ENCODE data around the gene ARMC9. TPM values are rescaled to one million over a fixed set of nuclear protein-coding genes. Genes with fewer than 3 reads are reported as not detected.

The ARMC9 gene
- total RNA-seq, 4 donors from 2014 or later = 16.8 to 47.6 (median 39.3) TPM

DNA sequence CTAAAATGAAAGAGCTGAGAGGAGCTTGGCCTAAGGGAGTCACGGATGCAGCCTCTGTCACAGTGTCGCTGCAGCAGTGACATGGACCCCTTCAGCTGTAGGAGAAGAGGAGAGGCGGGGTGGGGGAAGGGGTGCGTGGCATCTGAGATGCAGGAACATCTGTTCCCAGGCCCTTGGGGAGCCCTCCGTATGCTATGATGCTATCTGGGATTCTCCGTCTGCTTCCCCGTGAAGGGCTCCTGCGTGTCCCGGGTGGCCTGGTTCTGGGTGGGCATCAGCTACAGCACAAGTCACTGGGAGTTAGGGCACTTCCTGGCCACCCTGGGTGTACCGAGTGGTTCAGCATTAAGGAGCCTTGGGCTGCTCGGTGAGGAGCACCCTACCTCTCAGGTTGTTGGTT is 161.5 kb downstream of the ARMC9 start:
- H3K4me3 ChIP-seq = no peak overlapping the region
- DNase-seq = no peak
- TF ChIP-seq, protein P1, sequence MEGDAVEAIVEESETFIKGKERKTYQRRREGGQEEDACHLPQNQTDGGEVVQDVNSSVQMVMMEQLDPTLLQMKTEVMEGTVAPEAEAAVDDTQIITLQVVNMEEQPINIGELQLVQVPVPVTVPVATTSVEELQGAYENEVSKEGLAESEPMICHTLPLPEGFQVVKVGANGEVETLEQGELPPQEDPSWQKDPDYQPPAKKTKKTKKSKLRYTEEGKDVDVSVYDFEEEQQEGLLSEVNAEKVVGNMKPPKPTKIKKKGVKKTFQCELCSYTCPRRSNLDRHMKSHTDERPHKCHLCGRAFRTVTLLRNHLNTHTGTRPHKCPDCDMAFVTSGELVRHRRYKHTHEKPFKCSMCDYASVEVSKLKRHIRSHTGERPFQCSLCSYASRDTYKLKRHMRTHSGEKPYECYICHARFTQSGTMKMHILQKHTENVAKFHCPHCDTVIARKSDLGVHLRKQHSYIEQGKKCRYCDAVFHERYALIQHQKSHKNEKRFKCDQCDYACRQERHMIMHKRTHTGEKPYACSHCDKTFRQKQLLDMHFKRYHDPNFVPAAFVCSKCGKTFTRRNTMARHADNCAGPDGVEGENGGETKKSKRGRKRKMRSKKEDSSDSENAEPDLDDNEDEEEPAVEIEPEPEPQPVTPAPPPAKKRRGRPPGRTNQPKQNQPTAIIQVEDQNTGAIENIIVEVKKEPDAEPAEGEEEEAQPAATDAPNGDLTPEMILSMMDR (IDR thresholded peaks at IDR 0.05) = no peak
- no peak for TF ChIP-seq POLR2A (IDR thresholded peaks at IDR 0.05)
- no peaks in the 10 kb centered on the region for H3K4me1 ChIP-seq
- H3K9me3 ChIP-seq = no peaks in the 10 kb centered on the region
- H3K27ac ChIP-seq = no peak overlapping the region
- intact Hi-C loops (cut with DNase I; ENCODE audit: low total_unique reads) = no loop called here
- no peaks in the 10 kb centered on the region for H3K27me3 ChIP-seq
- no peaks in the 10 kb centered on the region for H3K36me3 ChIP-seq

- Histone ChIP-seq H3K9me3 (no peaks in the 10 kb centered on the region), H3K4me3 (no peak overlapping the region), H3K4me1 (no peaks in the 10 kb centered on the region), H3K36me3 (no peaks in the 10 kb centered on the region), H3K27me3 (no peaks in the 10 kb centered on the region), H3K27ac (no peak overlapping the region)
- intact Hi-C loops (cut with DNase I; ENCODE audit: low total_unique reads) = no loop called here
- no peak for DNase-seq
- TF ChIP-seq, protein P1 (IDR thresholded peaks at IDR 0.05) = no peak
- TF ChIP-seq POLR2A (IDR thresholded peaks at IDR 0.05) = no peak
Measured at GRCh38 chr2:231360401-231360800, 162.0 kb downstream of the ARMC9 start.

DNA sequence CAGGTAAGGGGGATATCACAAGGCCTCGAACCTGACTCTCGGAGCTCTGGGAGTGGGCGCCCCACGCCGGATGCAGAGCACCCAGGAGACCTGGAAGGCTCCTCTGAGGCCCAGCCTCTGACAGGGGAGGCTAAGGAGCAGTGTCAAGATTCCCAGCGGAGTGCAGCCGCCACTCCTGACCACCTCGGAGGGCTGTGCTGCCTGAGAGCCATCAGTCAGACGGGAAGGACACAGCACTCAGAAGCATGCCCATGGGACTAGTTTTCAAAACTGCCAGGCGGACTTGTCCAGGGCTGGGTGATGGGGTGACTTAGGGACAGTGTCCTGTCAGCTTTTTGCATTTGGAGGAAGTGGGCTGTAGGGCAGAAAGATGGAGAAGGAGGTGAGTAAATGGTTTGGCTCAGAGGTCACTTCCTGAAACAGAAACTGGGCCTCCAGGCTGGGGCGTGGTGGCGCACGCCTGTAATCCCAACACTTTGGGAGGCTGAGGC is 162.5 kb downstream of the ARMC9 start:
- H3K27ac ChIP-seq = no peak overlapping the region
- H3K27me3 ChIP-seq = no peaks in the 10 kb centered on the region
- no peak overlapping the region for H3K4me3 ChIP-seq
- DNase-seq = no peak
- H3K4me1 ChIP-seq = no peaks in the 10 kb centered on the region
- TF ChIP-seq, protein P1 (IDR thresholded peaks at IDR 0.05) = no peak
- no peak for TF ChIP-seq POLR2A (IDR thresholded peaks at IDR 0.05)
- H3K9me3 ChIP-seq = no peaks in the 10 kb centered on the region
- intact Hi-C loops (cut with DNase I; ENCODE audit: low total_unique reads) = no loop called here
- H3K36me3 ChIP-seq = no peaks in the 10 kb centered on the region

- no peak overlapping the region for H3K4me3 ChIP-seq
- H3K27me3 ChIP-seq = no peaks in the 10 kb centered on the region
- no peaks in the 10 kb centered on the region for H3K36me3 ChIP-seq
- TF ChIP-seq POLR2A (IDR thresholded peaks at IDR 0.05) = no peak
- TF ChIP-seq, protein P1 (IDR thresholded peaks at IDR 0.05) = no peak
- H3K27ac ChIP-seq = no peak overlapping the region
- H3K9me3 ChIP-seq = no peaks in the 10 kb centered on the region
- intact Hi-C loops (cut with DNase I; ENCODE audit: low total_unique reads) = no loop called here
- no peak for DNase-seq
- H3K4me1 ChIP-seq = no peaks in the 10 kb centered on the region
Measured at GRCh38 chr2:231361701-231362554, 163.5 kb downstream of the ARMC9 start.

DNA sequence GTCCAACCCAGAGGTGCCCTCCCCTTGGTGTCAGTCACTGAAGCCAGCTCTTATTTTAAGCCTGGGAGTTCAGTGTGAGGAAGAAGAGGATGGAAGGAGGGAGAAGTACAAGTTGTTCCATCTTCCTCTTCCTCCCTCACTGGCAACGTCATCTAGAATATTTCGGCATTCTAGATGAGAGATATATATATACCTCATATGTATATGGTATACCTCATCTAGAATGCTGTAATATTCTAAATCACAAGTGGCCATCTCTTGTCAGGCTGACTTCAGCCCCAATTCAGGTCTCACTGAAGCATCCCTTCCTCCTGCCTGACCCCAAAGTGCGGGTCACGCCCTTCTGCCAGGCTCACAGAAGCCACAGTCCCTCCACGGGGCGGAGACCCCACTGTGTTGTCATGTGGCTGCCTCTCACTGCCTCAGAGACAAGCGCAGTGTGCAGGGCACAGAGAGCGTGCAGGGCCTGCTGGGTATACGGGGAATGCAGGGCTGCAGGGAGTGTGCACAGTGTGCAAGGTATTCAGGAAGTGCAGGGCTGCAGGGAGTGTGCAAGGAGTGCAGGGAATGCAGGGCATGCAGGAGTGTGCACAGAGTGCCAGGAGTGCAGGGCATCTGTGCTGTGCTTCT is 164.2 kb downstream of the ARMC9 start:
- Histone ChIP-seq H3K4me1 (no peaks in the 10 kb centered on the region), H3K27ac (no peak overlapping the region), H3K4me3 (no peak overlapping the region), H3K9me3 (no peaks in the 10 kb centered on the region), H3K36me3 (no peaks in the 10 kb centered on the region), H3K27me3 (no peaks in the 10 kb centered on the region)
- DNase-seq = no peak
- TF ChIP-seq POLR2A (IDR thresholded peaks at IDR 0.05) = no peak
- TF ChIP-seq, protein P1 (IDR thresholded peaks at IDR 0.05) = no peak
- intact Hi-C loops (cut with DNase I; ENCODE audit: low total_unique reads) = no loop called here

All from uterus (tissue), 4 donors.